Measurements from ENCODE around the gene RPS18.

- TF ChIP-seq, protein P1, sequence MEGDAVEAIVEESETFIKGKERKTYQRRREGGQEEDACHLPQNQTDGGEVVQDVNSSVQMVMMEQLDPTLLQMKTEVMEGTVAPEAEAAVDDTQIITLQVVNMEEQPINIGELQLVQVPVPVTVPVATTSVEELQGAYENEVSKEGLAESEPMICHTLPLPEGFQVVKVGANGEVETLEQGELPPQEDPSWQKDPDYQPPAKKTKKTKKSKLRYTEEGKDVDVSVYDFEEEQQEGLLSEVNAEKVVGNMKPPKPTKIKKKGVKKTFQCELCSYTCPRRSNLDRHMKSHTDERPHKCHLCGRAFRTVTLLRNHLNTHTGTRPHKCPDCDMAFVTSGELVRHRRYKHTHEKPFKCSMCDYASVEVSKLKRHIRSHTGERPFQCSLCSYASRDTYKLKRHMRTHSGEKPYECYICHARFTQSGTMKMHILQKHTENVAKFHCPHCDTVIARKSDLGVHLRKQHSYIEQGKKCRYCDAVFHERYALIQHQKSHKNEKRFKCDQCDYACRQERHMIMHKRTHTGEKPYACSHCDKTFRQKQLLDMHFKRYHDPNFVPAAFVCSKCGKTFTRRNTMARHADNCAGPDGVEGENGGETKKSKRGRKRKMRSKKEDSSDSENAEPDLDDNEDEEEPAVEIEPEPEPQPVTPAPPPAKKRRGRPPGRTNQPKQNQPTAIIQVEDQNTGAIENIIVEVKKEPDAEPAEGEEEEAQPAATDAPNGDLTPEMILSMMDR (IDR thresholded peaks at IDR 0.05; ENCODE audit: low read depth, low read length, missing input control), result no peak
- TF ChIP-seq JUND (IDR thresholded peaks at IDR 0.05) (no peak), TAF1 (conservative IDR thresholded peaks at IDR 0.05) (no peak), YY1 (IDR thresholded peaks at IDR 0.05) (no peak), MAX (IDR thresholded peaks at IDR 0.05) (no peak), RAD21 (IDR thresholded peaks at IDR 0.05) (no peak), GABPA (IDR thresholded peaks at IDR 0.05 in 1 of 2, conservative IDR thresholded peaks at IDR 0.05 in 1 of 2) (no peak), RXRA (IDR thresholded peaks at IDR 0.05) (no peak), SP1 (IDR thresholded peaks at IDR 0.05) (no peak)
- TF ChIP-seq, protein P2, sequence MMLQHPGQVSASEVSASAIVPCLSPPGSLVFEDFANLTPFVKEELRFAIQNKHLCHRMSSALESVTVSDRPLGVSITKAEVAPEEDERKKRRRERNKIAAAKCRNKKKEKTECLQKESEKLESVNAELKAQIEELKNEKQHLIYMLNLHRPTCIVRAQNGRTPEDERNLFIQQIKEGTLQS (IDR thresholded peaks at IDR 0.05), result no peak
- TF ChIP-seq, protein P3, sequence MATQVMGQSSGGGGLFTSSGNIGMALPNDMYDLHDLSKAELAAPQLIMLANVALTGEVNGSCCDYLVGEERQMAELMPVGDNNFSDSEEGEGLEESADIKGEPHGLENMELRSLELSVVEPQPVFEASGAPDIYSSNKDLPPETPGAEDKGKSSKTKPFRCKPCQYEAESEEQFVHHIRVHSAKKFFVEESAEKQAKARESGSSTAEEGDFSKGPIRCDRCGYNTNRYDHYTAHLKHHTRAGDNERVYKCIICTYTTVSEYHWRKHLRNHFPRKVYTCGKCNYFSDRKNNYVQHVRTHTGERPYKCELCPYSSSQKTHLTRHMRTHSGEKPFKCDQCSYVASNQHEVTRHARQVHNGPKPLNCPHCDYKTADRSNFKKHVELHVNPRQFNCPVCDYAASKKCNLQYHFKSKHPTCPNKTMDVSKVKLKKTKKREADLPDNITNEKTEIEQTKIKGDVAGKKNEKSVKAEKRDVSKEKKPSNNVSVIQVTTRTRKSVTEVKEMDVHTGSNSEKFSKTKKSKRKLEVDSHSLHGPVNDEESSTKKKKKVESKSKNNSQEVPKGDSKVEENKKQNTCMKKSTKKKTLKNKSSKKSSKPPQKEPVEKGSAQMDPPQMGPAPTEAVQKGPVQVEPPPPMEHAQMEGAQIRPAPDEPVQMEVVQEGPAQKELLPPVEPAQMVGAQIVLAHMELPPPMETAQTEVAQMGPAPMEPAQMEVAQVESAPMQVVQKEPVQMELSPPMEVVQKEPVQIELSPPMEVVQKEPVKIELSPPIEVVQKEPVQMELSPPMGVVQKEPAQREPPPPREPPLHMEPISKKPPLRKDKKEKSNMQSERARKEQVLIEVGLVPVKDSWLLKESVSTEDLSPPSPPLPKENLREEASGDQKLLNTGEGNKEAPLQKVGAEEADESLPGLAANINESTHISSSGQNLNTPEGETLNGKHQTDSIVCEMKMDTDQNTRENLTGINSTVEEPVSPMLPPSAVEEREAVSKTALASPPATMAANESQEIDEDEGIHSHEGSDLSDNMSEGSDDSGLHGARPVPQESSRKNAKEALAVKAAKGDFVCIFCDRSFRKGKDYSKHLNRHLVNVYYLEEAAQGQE (IDR thresholded peaks at IDR 0.05), result no peak
- TF ChIP-seq, protein P4, sequence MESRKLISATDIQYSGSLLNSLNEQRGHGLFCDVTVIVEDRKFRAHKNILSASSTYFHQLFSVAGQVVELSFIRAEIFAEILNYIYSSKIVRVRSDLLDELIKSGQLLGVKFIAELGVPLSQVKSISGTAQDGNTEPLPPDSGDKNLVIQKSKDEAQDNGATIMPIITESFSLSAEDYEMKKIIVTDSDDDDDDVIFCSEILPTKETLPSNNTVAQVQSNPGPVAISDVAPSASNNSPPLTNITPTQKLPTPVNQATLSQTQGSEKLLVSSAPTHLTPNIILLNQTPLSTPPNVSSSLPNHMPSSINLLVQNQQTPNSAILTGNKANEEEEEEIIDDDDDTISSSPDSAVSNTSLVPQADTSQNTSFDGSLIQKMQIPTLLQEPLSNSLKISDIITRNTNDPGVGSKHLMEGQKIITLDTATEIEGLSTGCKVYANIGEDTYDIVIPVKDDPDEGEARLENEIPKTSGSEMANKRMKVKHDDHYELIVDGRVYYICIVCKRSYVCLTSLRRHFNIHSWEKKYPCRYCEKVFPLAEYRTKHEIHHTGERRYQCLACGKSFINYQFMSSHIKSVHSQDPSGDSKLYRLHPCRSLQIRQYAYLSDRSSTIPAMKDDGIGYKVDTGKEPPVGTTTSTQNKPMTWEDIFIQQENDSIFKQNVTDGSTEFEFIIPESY (IDR thresholded peaks at IDR 0.05), result no peak
Observed at GRCh38 chr6:33259032-33259431, 12.8 kb upstream of the RPS18 start.
